Left colon (tissue), 2 donors: Measurements from ENCODE around the gene SCP2. TPM values are rescaled to one million over a fixed set of nuclear protein-coding genes. Genes with fewer than 3 reads are reported as not detected.

Experiments
- ATAC-seq: fragments of 200-7000 bp; cut with Tn5 transposase; one replicate; pipeline ENCODE4 v1.9.1; 2020; ENCODE audit warnings: mild to moderate bottlenecking, moderate library complexity
- DNase-seq, 2 donors: peaks; one replicate each; pipeline ENCODE4 v3.0.0-alpha.2; 2020
- intact Hi-C, 2 donors: fragments of 100-400 bp; cut with DNase I in 1 of 2; cut with micrococcal nuclease in 1 of 2; formaldehyde crosslinking; loops; one replicate each; pipeline versions ENCODE4 v1.11.2 to v1.14.0; 2022; cut with DNase I, micrococcal nuclease
- microRNA-seq, 2 donors: library from miRNA; unstranded; fragments of <30 nt; microRNA quantifications; one replicate each; pipeline versions ENCODE4 v1.1.0 to v1.2.0, GENCODE V29; 2020
- total RNA-seq, 2 donors: library from RNA; stranded (reverse); fragmentation: NEBNext Ultra II Directional; extraction: Animal tissue kit (Norgen Biotek cat#: 25700); gene quantifications; one replicate each; pipeline ENCODE4 v1.2.1, GENCODE V29; 2021
- donor health status: DM: no; HTN: no; CAD: no.
- donor health status: DM: yes; HTN: yes; CAD: no.

The SCP2 gene
- total RNA-seq, 2 donors from 2014 or later, result 303 to 312 TPM

DNA sequence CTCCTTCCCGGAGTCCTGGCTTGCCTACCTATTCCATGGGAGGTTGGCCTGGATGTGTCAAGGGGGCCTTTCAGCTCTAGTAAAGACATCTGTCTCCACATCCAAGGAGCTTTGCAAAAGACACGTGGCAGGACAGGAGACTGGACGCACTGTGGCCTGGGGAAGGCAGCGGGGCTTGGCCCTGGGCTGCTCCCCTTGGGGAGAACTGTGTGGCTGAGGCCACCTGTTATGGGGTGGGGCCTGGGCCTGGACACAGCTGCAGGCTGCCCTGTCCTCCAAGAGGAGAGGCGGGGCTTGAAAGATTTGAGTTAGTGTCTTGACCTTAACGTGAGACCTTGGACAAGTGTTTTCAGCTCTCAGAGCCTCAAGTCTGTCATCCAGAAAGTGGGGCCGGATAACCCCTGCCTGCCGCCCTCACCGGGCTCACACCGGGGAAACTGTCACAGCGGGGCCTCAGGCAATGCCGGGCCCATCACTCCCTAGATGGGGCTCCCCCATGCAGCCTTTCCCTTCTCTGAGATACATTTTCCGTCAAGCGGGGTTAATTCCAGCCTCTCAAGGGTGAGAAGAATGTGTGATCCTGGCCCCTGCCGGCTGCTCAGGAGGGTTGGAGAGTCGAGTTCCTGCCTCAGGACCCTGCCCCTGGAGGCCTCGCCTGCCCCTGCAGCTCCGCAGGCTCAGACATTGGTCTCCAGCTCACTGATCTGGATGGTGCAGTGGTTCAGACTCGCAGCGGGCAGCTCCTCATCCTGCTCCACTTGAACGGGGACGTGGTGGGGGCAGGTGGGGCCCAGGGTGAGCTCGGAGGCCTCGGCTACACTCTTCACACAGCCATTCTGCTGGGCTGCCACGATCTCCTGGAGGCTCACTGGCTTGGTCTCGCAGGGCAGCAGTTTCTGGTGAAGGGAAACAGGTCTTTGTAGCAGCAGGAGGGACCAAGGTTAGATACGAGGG is 160.5 kb downstream of the SCP2 start:
- intact Hi-C loops, result no loop called here
- DNase-seq, result no peak
- no peak for ATAC-seq

DNA sequence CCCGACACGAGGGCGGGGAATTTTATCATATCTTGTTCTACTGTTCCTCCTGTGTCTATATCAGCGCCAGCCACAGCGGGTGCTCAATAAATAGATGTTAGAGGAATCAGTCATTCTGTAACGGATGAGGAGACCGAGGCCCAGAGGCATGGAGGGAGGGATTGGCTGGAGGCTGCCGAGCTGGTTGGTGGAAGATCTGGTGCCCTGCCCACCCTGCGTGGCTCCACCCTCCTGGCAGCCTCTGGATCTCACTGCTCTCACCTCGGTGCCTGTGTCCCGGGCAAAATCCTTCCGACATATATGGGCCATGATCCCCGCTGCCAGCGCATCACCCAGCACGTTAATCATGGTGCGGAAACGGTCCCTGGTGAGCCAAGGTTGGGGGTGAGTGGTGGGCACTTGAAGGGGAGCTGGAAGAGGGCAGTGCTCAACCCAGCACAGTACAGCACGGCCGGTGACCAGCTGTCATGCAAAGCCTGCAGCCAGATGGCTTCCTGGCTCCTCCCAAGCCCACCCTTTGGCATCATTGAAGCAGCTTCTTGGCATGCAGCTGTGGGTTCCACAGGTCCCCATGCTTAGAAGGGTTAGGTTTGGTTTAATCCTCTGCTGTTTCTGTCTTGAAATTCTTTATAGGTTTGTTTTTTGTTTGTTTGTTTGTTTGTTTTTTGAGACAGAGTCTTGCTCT is 161.7 kb downstream of the SCP2 start:
- intact Hi-C loops, result no loop called here
- DNase-seq (no peak), ATAC-seq (no peak)

DNA sequence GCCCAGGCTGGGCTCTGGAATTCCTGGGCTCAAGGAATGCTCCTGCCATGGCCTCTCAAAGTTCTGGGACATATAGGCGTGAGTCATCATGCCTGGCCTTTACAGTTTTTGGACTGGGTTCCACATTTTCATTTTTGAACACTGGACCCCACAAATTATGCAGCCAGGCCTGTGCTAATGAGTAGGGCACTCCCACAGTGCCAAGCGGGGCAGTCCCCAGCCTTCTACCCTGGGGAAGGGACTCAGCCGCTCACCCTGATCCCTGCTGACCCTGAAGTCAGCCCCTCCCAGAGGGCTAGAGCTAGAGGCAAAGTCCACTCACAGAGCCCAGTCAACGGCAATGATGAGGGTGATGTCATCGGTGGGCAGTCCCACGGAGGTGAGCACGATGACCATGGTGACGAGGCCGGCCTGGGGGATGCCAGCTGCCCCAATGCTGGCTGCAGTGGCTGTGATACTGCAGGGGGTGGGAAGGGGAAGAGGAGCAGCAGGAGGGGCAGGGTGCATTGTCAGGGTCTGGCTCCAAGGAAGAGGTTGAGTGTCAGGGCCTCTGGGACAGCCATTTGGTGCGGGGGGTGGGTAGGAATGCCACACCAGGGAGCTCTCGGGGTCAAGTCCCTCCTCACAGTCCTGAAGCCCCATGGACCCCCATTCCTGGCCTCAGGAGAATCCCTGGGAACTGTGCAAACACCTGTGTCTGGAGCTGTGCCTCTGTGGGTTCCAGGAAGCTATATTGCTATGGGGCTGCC is 162.6 kb downstream of the SCP2 start:
- DNase-seq (peak; percentile 47 to 48), ATAC-seq (peak; percentile 84)
- intact Hi-C loops, result no loop called here

DNA sequence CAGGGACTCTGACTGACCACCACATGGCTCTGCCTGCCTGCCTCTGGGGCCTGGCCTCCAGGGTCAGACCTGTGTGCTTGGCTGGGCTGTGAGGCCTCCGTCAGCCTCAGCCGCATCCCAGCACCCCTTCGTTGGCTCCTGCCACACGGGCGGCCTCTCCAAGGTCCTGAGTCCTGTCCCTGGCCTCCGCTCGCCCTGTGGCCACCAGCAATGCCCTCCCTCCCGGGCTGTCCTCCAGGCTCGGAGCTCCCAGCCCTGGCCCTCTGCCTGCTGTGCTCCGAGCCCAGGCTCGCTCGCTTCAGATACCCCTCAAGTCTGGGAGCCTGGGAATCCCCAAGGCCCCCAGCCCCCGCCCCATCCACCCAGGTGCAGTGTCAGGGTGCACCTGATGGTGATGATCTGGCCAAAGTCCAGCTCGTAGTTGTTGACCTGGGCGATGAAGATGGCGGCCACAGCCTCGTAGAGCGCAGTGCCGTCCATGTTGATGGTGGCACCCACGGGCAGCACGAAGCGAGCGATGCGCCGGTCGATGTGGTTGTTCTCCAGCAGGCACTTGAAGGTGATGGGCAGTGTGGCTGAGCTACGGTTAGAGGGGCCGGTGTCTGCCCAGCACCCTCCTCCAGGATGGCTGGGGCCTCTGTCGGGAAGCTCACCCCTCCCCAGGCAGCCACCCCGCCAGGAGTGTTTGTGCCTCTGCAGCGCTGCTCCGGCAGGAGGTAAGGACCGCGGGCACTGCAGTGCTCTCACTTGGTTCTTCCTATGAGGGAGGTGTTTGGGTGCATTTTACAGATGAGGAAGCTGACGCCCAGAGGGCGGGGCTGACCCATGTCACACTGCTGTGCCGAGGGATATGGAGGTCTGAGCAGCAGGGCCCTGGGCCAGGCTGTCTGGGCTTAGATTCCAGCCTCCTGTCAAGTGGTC is 163.4 kb downstream of the SCP2 start:
- DNase-seq, result peak; percentile 40 to 69
- intact Hi-C loops, result no loop called here
- peak; percentile 84 for ATAC-seq

DNA sequence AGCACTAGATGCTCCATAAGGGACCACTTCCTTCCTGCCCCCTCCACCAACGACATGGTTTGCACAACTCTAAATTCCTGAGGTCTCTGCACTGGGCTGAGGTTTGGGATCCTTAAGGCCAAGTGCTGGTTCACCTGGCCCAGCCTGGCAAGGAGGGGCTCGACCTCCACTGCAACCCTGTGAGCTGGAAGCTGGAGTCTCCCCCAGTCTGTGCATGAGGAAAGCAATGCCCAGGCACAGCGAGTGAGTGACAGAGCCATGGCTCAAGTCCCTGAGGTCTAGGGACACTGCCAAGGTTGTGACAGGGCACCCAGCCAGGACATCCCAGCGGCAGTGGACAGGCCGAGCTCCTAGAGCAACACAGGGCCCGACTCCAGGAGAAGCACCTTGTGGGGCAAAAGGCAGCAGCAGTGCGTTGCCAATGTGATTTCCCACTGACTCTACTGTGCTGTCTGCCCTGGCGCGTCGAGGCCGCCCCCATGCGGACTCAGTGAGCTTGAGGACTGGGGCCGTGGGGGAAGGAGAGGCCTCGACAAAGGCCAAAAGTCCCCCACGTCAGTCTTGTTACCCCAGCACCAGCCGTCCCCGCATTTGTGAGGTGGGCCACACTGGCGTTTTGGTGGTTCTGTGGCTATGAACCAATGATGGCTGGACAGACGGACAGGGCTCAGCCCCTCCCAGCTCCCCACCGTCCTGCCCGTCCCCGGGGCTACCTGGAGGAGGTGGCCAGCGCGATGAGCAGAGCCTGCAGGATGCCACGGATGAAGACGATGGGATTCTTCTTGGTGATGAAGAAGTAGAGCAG is 165.0 kb downstream of the SCP2 start:
- DNase-seq (no peak), ATAC-seq (no peak)
- intact Hi-C loops, result no loop called here

DNA sequence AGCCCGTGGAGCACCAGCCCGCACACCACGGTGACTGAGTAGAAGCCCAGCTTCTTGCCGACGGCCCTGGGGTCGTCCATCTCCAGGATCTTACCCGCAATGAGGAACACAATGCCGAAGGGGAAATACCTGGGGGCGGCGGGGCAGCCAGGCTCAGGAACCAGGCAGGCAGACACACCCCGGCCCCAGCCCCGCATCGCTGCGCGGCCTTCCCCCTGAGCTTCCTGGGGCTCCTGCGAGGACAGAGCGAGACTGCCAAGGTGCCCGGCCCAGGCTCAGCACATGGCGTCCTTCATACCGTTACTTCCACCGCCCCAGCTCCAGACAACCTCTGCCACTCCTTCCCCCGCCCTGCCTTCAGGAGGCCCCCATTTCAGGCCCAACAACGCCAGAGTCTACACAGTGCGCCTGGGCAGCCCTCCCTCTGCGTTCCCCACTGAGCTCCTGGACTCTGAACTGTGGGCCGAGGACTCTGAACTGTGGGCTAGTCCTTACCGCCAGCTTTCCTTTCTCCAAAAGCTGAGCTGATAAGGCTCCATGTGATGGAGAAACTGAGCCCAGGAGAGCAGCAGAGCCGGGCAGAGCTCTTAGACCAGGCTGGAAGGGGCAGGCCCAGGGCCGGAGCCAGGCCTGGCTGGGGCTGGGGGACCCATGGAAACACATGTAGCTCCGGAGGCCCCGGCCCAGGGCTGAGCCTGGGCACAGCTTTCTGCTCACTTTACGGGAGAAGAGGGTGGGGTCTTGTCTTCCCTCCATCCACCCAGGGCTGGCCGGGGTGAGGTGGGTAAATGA is 165.8 kb downstream of the SCP2 start:
- ATAC-seq, result no peak
- DNase-seq, result no peak

DNA sequence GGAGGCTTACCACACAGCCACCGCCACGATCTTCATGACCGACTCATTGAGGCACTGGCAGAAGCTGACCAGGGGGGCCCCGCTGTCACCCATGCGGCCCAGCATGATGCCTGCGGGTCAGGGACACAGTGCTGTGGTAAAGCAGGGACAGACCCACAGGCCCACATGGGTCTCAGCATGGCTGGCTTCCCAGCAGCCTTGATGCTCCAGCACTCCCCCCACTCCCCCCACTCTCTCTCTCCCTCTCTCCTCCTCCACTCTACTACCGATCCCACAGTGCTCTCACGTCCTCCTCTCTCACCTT is 166.3 kb downstream of the SCP2 start:
- intact Hi-C loops, result no loop called here
- DNase-seq, result no peak
- ATAC-seq, result no peak

More for the DNA sequence above, 165.8 kb downstream of the SCP2 start:
- intact Hi-C loops, result no loop called here

DNA sequence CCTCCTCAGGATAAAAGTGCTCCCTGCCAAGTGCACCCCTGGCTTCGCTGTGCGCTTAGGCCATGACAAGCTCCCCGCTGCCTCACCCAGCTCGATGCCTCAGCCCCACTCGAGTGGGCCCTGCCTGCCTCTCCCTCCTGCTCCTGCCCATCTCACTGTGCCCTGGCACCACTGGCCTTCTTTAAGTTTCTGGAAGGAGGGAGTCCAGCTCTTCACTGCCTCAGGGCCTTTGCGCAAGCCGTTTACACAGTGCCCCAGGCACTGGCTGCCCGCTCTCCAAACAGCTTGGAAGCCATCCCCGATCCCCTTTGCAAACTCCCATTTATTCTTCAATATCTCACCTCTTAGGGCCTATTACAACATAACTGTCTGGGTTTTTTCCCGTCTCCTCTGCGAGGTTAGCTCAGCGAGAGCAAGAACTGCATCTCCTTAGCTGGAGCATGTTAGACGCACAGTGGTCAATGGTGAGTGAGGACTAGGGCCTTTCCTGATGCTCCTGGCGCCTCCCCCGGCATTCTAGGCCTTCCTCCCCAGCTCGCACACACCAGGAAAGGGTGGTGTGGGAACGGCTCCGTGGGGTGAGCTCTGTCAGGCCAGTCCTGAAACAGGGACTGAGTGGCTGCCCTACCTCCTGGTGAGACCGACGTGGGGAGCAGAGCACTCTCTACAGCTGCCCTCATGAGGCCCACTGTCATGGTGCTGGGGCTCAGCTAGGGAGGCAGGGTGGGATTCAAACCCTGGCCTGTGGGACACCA is 166.9 kb downstream of the SCP2 start:
- ATAC-seq, result no peak
- intact Hi-C loops, result no loop called here
- no peak for DNase-seq

DNA sequence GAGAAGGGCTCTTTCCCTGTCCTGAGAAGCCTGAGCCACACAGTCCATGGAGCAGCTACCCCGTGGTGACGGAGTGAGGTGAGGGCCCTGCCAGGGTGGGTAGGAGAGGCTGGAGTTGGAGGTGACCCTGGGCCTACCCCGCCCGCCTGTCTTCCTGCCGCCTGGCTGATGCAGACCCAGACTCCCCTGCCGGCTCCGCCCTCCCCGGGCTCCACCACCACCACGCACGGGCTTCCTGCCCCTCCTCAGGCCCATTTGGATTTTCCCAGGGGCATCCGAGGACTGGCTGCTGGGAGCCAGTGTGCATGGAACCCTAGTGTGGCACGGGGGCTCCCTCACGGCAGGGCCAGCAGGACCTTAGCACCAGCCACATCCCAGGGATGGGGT is 167.4 kb downstream of the SCP2 start:
- no peak for DNase-seq
- no peak for ATAC-seq
- intact Hi-C loops, result no loop called here

Small RNAs within 50 kb of the gene (microRNA-seq; reads per million reads assigned to microRNA genes)
- gene MIR1273F, result 0 reads per million in 2 donors
- 0 reads per million in 2 donors for gene MIR1273G
- 0 reads per million in 2 donors for gene MIR5095

Other genes starting within 250 kb of the SCP2 start
- gene COA7, start 228.9 kb upstream of the SCP2 start, total RNA-seq, result 10 to 100 TPM; 21.3 to 28.1 TPM
- 10 to 100 TPM; 29.0 to 30.3 TPM for gene ZYG11B, start 200.8 kb upstream of the SCP2 start, total RNA-seq
- under 1 TPM; 0.06 to 0.12 TPM for gene ZYG11A, start 84.5 kb upstream of the SCP2 start, total RNA-seq
- gene ECHDC2, start 5.5 kb upstream of the SCP2 start, total RNA-seq, result 100 to 1,000 TPM; 136 to 159 TPM
- 10 to 100 TPM in 1 of 2 donors, 1 to 10 TPM in 1; 6.2 to 22.0 TPM for gene PODN, start 134.9 kb downstream of the SCP2 start, total RNA-seq
- gene SLC1A7, start 215.4 kb downstream of the SCP2 start, total RNA-seq, result 1 to 10 TPM in 1 of 2 donors, under 1 TPM in 1; 0.58 to 1.1 TPM